Measurements from ENCODE around the gene APLNR.

DNA sequence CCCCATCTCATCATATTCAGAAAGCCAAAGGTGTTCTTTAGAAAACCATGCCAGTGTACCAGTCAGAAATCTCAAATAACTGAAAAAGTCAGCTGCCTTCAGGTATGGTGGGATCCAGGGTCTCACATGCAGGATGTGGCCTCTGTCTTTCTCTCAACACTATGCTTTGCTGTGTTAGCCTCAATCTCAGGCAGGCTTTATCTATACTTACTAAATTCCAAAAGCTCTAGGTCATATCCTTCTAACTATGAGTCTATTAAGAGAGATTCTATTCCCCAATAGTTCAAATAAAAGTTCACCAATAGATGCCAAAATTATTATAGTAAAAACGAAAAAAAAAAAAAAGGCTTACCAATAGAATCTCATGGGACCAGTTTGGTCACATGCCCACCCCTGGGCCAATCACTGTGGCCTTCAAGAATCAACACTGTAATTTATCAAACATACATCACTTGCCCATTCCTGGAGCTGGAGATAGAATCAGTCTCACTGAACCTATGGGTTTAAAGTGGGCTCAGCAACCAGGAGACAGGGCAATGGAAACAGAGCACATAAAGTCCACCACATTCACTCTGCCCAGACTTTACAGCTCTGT lies 38.0 kb upstream of the APLNR start:
- TF ChIP-seq, protein P1, sequence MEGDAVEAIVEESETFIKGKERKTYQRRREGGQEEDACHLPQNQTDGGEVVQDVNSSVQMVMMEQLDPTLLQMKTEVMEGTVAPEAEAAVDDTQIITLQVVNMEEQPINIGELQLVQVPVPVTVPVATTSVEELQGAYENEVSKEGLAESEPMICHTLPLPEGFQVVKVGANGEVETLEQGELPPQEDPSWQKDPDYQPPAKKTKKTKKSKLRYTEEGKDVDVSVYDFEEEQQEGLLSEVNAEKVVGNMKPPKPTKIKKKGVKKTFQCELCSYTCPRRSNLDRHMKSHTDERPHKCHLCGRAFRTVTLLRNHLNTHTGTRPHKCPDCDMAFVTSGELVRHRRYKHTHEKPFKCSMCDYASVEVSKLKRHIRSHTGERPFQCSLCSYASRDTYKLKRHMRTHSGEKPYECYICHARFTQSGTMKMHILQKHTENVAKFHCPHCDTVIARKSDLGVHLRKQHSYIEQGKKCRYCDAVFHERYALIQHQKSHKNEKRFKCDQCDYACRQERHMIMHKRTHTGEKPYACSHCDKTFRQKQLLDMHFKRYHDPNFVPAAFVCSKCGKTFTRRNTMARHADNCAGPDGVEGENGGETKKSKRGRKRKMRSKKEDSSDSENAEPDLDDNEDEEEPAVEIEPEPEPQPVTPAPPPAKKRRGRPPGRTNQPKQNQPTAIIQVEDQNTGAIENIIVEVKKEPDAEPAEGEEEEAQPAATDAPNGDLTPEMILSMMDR (IDR thresholded peaks at IDR 0.05 in 8 of 11, conservative IDR thresholded peaks at IDR 0.05 in 3 of 11) = no peak
- TF ChIP-seq POLR2AphosphoS5 (IDR thresholded peaks at IDR 0.05) = no peak
